CD14-positive monocyte (primary cell): Measurements from ENCODE around the gene PIP5K1C. TPM values are rescaled to one million over a fixed set of nuclear protein-coding genes. Genes with fewer than 3 reads are reported as not detected.
A peak's percentile ranks its signal among the peaks of the same experiment; 100 is the strongest.

Experiments used
- DNase-seq, 3 donors: peaks; one replicate each; pipeline ENCODE4 v3.0.0-alpha.2; 2011 to 2022
- H2AFZ ChIP-seq: 2 replicates; pipeline ENCODE4 v1.6.0; 2012; ENCODE audit warnings: mild to moderate bottlenecking, low read depth, low read length, inconsistent platforms; ENCODE audit not compliant: insufficient read depth, poor library complexity, severe bottlenecking
- H3K27ac ChIP-seq, 2 donors: 1 replicate in 1 of 2; 2 replicates in 1 of 2; pipeline ENCODE4 v1.5.1; 2012 to 2013; ENCODE audit warnings: low read length in 2 of 2, control low read depth in 1 of 2, inconsistent platforms in 1 of 2, low read depth in 1 of 2, mild to moderate bottlenecking in 1 of 2
- H3K27me3 ChIP-seq, 2 donors: one replicate each; pipeline versions ENCODE4 v1.6.0 to v1.6.1; 2011 to 2013; ENCODE audit warnings: low read length in 2 of 2; ENCODE audit not compliant: control insufficient read depth in 2 of 2, insufficient read depth in 2 of 2
- H3K36me3 ChIP-seq, 2 donors: replicated peaks in 1 of 2; 1 replicate in 1 of 2; 2 replicates in 1 of 2; pipeline versions ENCODE4 v1.5.1 to v1.6.1; 2012 to 2013; ENCODE audit warnings: low read length in 2 of 2, control low read depth in 1 of 2, inconsistent platforms in 1 of 2, mild to moderate bottlenecking in 1 of 2; ENCODE audit not compliant: insufficient read depth in 2 of 2, control insufficient read depth in 1 of 2
- H3K4me1 ChIP-seq, 2 donors: 1 replicate in 1 of 2; 2 replicates in 1 of 2; pipeline versions ENCODE4 v1.5.1 to v1.6.1; 2012 to 2013; ENCODE audit warnings: low read length in 2 of 2, control low read depth in 1 of 2, inconsistent platforms in 1 of 2, mild to moderate bottlenecking in 1 of 2, moderate library complexity in 1 of 2; ENCODE audit not compliant: insufficient read depth in 2 of 2, control insufficient read depth in 1 of 2
- H3K4me2 ChIP-seq: replicated peaks from 2 replicates; pipeline ENCODE3; 2012; ENCODE audit warnings: low read length, moderate library complexity, mild to moderate bottlenecking; ENCODE audit not compliant: poor library complexity, severe bottlenecking; ENCODE audit errors: extremely low read depth
- H3K4me3 ChIP-seq, 3 experiments: fragments of 200-600 bp in 1 of 3; sonication (generic) in 1 of 3; replicated peaks in 1 of 3; 1 replicate in 2 of 3; 2 replicates in 1 of 3; pipeline ENCODE4 v1.5.1; 2011 to 2013; ENCODE audit warnings: low read length in 3 of 3, mild to moderate bottlenecking in 3 of 3, control low read depth in 2 of 3, low read depth in 2 of 3, inconsistent platforms in 1 of 3, moderate library complexity in 1 of 3
- H3K79me2 ChIP-seq: 2 replicates; pipeline ENCODE4 v1.6.0; 2012; ENCODE audit warnings: mild to moderate bottlenecking, control low read depth, inconsistent platforms, low read length, moderate library complexity; ENCODE audit not compliant: insufficient read depth
- H3K9ac ChIP-seq: 2 replicates; pipeline ENCODE4 v1.6.0; 2017; ENCODE audit warnings: low read length, mild to moderate bottlenecking; ENCODE audit not compliant: insufficient read depth, poor library complexity, severe bottlenecking
- H3K9me3 ChIP-seq, 2 donors: replicated peaks in 1 of 2; 1 replicate in 1 of 2; 2 replicates in 1 of 2; pipeline versions ENCODE4 v1.5.1 to v1.6.1; 2012 to 2013; ENCODE audit warnings: low read length in 2 of 2, control low read depth in 1 of 2; ENCODE audit not compliant: control insufficient read depth in 1 of 2, insufficient read depth in 1 of 2
- H4K20me1 ChIP-seq: 2 replicates; pipeline ENCODE4 v1.6.0; 2012; ENCODE audit warnings: mild to moderate bottlenecking, low read length, control low read depth, moderate library complexity; ENCODE audit not compliant: insufficient read depth
- H3K27ac Mint-ChIP-seq, 7 donors: one replicate each; pipeline ENCODE4 v1.8.0; 2020; ENCODE audit warnings: mild to moderate bottlenecking in 7 of 7, mixed read lengths in 7 of 7, moderate library complexity in 6 of 7, inconsistent platforms in 2 of 7
- H3K27me3 Mint-ChIP-seq, 3 donors: one replicate each; pipeline ENCODE4 v1.8.0; 2021 to 2022; ENCODE audit warnings: low read depth in 3 of 3, mild to moderate bottlenecking in 3 of 3, mixed read lengths in 3 of 3, moderate library complexity in 3 of 3, inconsistent platforms in 1 of 3
- H3K36me3 Mint-ChIP-seq, 2 donors: one replicate each; pipeline ENCODE4 v1.8.0; 2020; ENCODE audit warnings: mixed read lengths in 2 of 2, inconsistent platforms in 1 of 2, mild to moderate bottlenecking in 1 of 2
- H3K4me1 Mint-ChIP-seq: one replicate; pipeline ENCODE4 v1.8.0; 2020; ENCODE audit warnings: mild to moderate bottlenecking, mixed read lengths
- H3K4me3 Mint-ChIP-seq, 2 donors: one replicate each; pipeline ENCODE4 v1.8.0; 2020; ENCODE audit warnings: mild to moderate bottlenecking in 2 of 2, mixed read lengths in 2 of 2, moderate library complexity in 1 of 2
- H3K9me3 Mint-ChIP-seq, 7 donors: one replicate each; pipeline ENCODE4 v1.8.0; 2020 to 2022; ENCODE audit warnings: mixed read lengths in 7 of 7, mild to moderate bottlenecking in 6 of 7, moderate library complexity in 6 of 7, inconsistent platforms in 2 of 7
- CTCF ChIP-seq: fragments of 200-600 bp; IDR thresholded peaks from one replicate; pipeline ENCODE4 v1.8.0; 2022; ENCODE audit warnings: antibody characterized with exemption, mild to moderate bottlenecking
- WGBS: methylation state at CpG from one replicate; pipeline ENCODE4 v1.1.5; 2013; ENCODE audit warnings: missing lambda C conversion rate; ENCODE audit not compliant: insufficient coverage; 5-methylcytosine and 5-hydroxymethylcytosine counted together
- intact Hi-C, 2 donors: fragments of 100-400 bp; cut with micrococcal nuclease; formaldehyde crosslinking; loops; one replicate each; pipeline versions ENCODE4 v1.15.0 to v1.15.1; 2023
- polyA plus RNA-seq, 3 donors: library from polyadenylated mRNA; depleted of rRNA in 1 of 3; unstranded in 2 of 3; stranded (reverse) in 1 of 3; fragments of 300-500 nt in 2 of 3; fragments of >200 nt in 1 of 3; fragmentation: Illumina TruSeq in 2 of 3; gene quantifications; 1 replicate in 2 of 3; 2 replicates in 1 of 3; pipeline ENCODE4 v1.2.3, GENCODE V29; 2012 to 2021

Gene PIP5K1C
- polyA plus RNA-seq, 3 donors = 6.5 to 19.5 (median 10.1) TPM

- H4K20me1 ChIP-seq = no peaks in the 10 kb centered on the region
- H3K36me3 ChIP-seq = no peaks in the 10 kb centered on the region
- H3K27me3 ChIP-seq = peaks cover 29 to 46% of the 10 kb centered on the region in 2 donors
- Mint-ChIP-seq H3K9me3 (peaks cover 0 to 14% (median 11%) of the 10 kb centered on the region in 7 donors), H3K4me3 (peak overlapping the region in 1 of 2 donors; percentile 42), H3K27ac (peak overlapping the region in 1 of 7 donors; percentile 61), H3K4me1 (peaks cover 3% of the 10 kb centered on the region), H3K27me3 (peaks cover 42 to 64% (median 51%) of the 10 kb centered on the region in 3 donors), H3K36me3 (peaks cover 2 to 3% of the 10 kb centered on the region in 2 donors)
- H3K9me3 ChIP-seq = peaks cover 9 to 14% of the 10 kb centered on the region in 2 donors
- no peaks in the 10 kb centered on the region for H3K79me2 ChIP-seq
- H3K4me1 ChIP-seq = peaks cover 5 to 10% of the 10 kb centered on the region in 2 donors
- no peak for DNase-seq
- intact Hi-C loops = no loop called here
- no peak overlapping the region for H3K9ac ChIP-seq
- TF ChIP-seq CTCF = no peak
- no peak overlapping the region for H3K4me2 ChIP-seq
- 100% methylated on average over 1 of the region's 4 CpGs for WGBS
- H3K4me3 ChIP-seq = no peak overlapping the region
- no peak overlapping the region for H3K27ac ChIP-seq
- H2AFZ ChIP-seq = no peak overlapping the region
Measured at GRCh38 chr19:3719868-3720267, 19.6 kb upstream of the PIP5K1C start.

- Mint-ChIP-seq H3K4me1 (peaks cover 10% of the 10 kb centered on the region), H3K27me3 (peaks cover 23 to 45% (median 32%) of the 10 kb centered on the region in 3 donors), H3K27ac (no peak overlapping the region), H3K9me3 (peaks cover 0 to 7% (median 4%) of the 10 kb centered on the region in 7 donors), H3K4me3 (no peak overlapping the region), H3K36me3 (no peaks in the 10 kb centered on the region)
- H4K20me1 ChIP-seq = no peaks in the 10 kb centered on the region
- DNase-seq = no peak
- H2AFZ ChIP-seq = no peak overlapping the region
- H3K79me2 ChIP-seq = no peaks in the 10 kb centered on the region
- no peak overlapping the region for H3K4me3 ChIP-seq
- H3K4me2 ChIP-seq = no peak overlapping the region
- no peaks in the 10 kb centered on the region for H3K36me3 ChIP-seq
- H3K4me1 ChIP-seq = peaks cover under 1 to 3% of the 10 kb centered on the region in 2 donors
- TF ChIP-seq CTCF = no peak
- H3K27me3 ChIP-seq = peaks cover 14 to 24% of the 10 kb centered on the region in 2 donors
- WGBS = 97% methylated on average over 16 of the region's 16 CpGs
- intact Hi-C loops = no loop called here
- peaks cover 2 to 5% of the 10 kb centered on the region in 2 donors for H3K9me3 ChIP-seq
- no peak overlapping the region for H3K9ac ChIP-seq
- no peak overlapping the region for H3K27ac ChIP-seq
Measured at GRCh38 chr19:3716147-3716668, 15.9 kb upstream of the PIP5K1C start.
